HG03095 (cell line): ENCODE results near the gene SFXN1.

Source experiments
- ATAC-seq: cut with Tn5 transposase; IDR thresholded peaks from one replicate; pipeline ENCODE4 v1.9.1; 2021; ENCODE audit warnings: moderate library complexity; ENCODE audit not compliant: unreplicated experiment

SFXN1 gene

DNA sequence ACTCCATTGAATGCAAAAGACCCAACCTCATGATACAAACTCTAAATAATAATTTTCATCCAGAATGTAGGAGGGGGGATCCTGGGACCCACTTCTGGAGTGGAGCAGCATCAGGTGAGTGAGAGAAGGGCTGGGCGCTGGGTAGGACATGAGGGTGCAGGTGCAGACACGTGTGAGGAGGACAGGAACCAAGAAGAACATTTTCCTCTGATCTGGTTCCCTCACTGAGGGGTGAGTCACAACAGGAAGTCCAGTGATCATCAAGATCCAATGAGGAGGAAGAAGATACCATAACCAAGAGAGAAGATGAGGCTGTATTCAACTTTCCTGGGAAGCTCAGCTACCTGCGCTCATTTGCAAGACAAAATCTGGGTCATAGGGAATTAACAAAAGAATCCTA lies 57.4 kb downstream of the SFXN1 start:
- no peak for ATAC-seq

DNA sequence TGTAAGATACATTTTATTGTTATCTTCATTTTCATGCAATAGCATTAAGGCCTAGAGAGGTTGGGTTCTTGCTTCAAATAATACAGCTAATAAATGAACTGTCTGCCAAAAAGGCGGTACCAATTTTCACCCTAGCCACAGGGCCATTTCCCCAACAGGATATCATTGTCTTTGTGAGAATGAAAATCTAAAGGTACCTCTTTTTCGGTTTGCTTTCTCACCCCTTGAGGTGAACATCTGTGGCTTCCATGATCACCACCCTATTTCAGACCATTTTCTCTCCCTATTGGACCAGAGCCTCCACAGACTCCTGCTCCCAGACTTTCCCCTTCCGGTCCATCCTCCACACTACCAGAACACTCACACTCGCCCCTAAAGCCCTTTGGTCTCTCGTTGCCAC lies 60.2 kb downstream of the SFXN1 start:
- ATAC-seq = no peak

GRCh38 chr5:175539936-175540335 lies 61.6 kb downstream of the SFXN1 start:
- ATAC-seq = no peak

DNA sequence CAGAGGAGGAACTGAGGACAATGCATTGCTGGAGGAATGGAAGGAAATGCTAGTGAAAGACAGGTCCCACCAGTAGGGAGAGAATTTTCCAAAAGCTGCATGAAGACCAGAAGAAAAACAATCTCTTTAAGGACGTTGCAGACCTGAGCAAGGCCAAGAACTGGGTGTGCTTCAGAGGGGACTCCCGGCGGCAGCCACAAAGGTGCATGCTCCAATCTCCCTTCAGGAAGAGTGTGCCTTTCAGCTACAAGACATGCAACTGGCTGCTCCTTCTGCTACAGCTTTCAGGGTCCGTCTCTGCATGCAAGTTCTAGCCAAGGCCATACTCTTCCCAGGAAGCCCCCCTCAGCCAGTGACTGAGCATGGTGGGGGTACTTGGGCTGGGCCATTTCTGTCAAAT lies 62.9 kb downstream of the SFXN1 start:
- ATAC-seq = no peak

DNA sequence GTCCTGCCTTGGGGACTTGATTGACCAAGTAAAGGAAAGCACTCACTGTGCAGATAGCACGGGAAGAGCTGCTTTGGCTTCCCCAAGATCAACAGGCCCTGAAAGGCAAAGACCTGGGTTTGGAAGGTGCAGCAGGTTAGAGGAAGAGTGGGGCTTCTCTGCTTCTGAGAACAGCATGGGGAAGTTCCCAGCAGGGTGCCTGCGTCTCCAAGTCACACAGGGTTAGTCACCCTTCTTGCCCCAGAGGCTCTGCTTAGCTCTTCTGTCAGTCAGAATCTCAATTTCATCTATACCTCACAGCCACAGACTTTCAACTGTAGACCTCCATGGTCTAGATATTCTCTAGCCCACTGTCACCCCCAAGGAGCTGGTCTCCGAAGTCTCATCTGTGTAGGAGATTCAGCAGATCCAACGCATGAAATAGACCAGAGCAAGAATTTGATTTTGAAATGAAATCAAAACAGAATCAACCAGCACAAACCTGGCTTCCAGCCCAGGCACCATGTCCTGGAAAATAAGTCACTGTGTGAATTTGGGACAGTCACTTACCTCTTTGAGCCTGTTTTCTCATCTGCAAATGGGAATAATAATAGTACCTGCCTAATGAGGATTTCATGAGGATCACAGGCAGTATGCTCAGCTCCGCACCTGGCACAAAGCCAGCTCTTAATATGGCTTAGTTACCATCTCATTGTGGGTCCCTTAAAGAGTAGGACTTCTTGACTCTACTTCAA lies 64.0 kb downstream of the SFXN1 start:
- ATAC-seq = no peak

DNA sequence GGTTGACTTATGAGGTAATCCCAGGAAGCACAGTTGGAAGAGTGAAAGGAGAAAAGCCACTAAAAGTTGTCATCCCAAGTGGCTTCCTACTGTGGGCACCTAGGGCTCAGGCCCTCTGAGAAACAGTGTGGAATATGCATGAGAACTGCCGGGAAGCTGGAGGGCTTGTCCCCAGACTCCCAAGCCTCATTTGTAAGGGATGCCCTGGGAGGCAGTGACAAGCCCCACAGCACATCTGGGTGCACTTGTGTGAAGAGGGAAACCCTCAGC lies 64.5 kb downstream of the SFXN1 start:
- ATAC-seq = no peak

DNA sequence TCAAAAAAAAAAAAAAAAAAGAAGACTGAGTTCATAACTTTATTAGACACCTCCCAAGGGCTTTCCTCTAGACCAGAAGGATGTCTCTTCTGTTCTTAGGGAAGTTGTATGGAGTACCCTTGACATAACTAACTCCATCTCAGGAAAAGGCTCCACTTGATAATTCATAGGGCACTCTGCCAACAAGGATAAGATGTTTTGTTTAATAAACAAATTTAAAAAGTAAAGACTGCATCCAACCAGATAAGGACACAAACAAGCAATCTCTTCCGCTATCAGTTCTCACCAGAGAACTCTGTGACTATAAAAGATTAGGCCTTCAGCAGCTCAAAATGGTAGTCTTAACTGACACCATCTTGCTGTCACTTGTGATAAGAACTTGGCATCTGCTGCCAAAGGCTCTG lies 65.8 kb downstream of the SFXN1 start:
- ATAC-seq = no peak

GRCh38 chr5:175544586-175544985 lies 66.2 kb downstream of the SFXN1 start:
- no peak for ATAC-seq

GRCh38 chr5:175547842-175548241 lies 69.5 kb downstream of the SFXN1 start:
- ATAC-seq = no peak

DNA sequence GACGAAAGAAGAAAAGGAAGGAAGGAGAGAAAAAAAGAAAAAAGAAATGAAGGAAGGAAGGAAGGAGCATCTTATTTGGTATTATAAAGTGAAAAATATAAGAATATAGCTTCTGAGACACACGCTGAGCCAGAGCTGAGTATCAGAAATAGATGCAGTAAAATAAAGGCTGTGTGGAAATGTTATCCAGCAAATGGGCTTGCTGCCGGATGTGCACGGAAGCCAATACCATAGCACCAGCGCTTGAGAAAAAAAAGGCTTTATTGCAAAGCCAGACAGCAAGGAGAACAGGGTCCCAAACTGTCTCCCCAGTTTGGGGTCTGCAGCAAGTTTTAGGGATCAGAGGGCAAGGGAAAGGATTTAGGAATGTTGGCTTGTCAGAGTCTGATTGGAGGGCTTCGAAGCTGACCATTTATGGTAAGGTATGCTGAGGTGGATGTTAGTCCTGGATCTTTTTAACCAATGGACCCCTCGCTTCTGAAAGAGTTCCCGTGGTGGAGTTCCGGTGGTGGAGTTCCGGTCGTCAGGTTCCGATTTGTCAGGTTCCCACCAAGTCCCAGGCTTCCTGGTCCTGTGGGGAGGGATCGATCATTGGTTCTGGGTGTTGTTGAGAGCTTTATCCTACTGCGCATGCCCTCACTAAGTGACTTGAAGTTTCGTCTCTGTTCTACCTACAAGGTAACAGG lies 70.4 kb downstream of the SFXN1 start:
- no peak for ATAC-seq

- no peak for ATAC-seq
Measured at GRCh38 chr5:175550055-175550805, 71.9 kb downstream of the SFXN1 start.

DNA sequence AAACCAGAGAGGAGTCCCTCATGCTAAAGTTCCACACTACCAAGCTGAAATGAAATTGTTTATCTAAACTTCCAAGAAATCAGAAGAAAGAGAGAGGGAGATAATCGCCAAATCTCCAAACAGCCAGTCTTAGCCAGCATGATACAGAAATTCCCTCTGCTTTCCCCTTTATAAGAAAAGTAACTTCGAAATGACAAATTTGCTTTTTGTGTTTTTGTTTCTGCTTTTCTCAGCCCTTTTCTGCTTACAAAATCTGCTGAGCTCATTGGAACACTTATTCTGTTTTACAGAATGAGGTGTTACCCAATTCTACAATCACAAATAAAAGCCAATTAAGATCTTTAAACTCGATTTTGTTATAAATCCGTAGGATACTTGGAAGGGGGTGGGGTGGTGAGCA lies 72.9 kb downstream of the SFXN1 start:
- ATAC-seq = no peak

GRCh38 chr5:175554296-175554695 lies 75.9 kb downstream of the SFXN1 start:
- ATAC-seq = no peak

GRCh38 chr5:175555168-175555785 lies 76.9 kb downstream of the SFXN1 start:
- no peak for ATAC-seq

GRCh38 chr5:175556794-175557193 lies 78.4 kb downstream of the SFXN1 start:
- no peak for ATAC-seq

GRCh38 chr5:175557778-175558177 lies 79.4 kb downstream of the SFXN1 start:
- ATAC-seq = no peak

DNA sequence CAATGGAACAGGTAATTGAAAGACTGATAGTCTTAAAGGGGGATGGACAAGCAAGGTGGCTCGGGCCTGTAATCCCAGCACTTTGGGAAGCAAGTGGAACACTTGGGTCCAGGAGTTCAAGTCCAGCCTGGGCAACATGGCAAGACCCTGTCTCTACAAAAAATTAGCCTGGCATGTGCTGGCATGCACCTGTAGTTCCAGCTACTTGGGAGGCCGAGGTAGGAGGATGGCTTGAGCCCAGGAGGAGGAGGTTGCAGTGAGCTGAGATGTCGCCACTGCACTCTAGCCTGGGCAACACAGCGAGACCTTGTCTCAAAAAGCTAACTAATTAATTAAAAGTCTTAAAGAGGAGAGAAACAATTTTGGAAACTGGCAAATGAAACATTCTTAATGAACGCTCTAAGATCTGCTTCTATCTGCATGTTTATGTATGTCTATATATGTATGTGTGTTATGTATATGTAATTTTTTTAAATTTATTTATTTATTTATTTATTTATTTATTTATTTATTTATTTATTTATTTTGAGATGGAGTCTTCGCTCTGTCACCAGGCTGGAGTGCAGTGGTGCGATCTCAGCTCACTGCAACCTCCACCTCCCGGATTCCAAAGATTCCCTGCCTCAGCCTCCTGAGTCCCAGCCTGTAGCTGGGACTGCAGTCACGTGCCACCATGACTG lies 80.6 kb downstream of the SFXN1 start:
- no peak for ATAC-seq

GRCh38 chr5:175560011-175560410 lies 81.7 kb downstream of the SFXN1 start:
- no peak for ATAC-seq

DNA sequence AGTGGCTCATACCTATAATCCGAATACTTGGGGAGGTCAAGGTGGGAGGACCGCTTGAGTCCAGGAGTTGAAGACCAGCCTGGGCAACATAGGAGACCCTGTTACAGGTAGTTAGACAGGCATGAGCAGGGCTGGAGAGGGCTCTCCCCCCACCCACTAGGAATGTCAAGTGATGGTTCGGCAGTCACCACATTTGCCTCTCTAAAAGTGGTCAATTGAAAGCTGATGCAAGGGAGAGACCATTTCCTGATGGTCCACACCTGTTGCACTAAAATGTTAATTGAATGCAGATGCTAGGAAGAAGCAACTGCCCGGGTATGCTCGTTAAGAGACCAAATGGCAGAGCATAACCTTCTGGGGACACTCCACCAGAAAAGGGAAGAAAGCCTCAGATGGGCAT lies 82.7 kb downstream of the SFXN1 start:
- ATAC-seq = no peak

- no peak for ATAC-seq
Measured at GRCh38 chr5:175564716-175565115, 86.4 kb downstream of the SFXN1 start.

DNA sequence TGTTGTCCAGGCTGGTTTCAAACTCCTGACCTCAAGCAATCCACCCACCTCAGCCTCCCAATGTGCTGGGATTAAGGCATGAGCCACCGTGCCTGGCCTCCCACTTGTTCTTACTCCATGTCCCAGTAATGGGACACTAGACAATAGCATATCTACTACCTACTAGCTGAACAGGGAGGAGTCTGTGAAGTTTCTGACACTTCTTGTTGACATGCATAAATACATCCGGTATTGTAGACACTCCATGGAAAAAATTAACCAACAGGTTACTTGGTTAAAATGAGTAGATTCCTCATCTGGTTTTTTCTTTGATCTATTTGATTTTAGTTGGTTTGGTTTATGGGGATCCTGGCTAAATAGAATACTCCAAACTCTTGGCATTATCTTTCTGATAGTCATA lies 88.3 kb downstream of the SFXN1 start:
- no peak for ATAC-seq
